HepG2 (cell line): ENCODE results near the gene RERG.

Experiments
- ARID2 ChIP-seq: sonication (generic); formaldehyde crosslinking; IDR thresholded peaks from 2 replicates; pipeline ENCODE4 v1.8.1; 2022; ENCODE audit warnings: mild to moderate bottlenecking, missing genetic modification reagents, borderline replicate concordance
- MBNL3 ChIP-seq: fragments of 250-450 bp; sonication (Bioruptor Pico); conservative IDR thresholded peaks from 2 replicates; pipeline ENCODE4 v1.8.0; 2022; ENCODE audit warnings: mild to moderate bottlenecking, inconsistent platforms
- MEIS2 ChIP-seq: sonication (generic); formaldehyde crosslinking; IDR thresholded peaks from 2 replicates; pipeline ENCODE4 v1.9.0; 2021; ENCODE audit warnings: mild to moderate bottlenecking, missing genetic modification reagents
- MTF1 ChIP-seq: sonication (generic); formaldehyde crosslinking; IDR thresholded peaks from 2 replicates; pipeline ENCODE4 v1.5.0; 2020; ENCODE audit warnings: missing genetic modification reagents
- MYNN ChIP-seq: sonication (generic); formaldehyde crosslinking; IDR thresholded peaks from 2 replicates; pipeline ENCODE4 v1.4.0; 2020; ENCODE audit warnings: mild to moderate bottlenecking, low read depth, missing genetic modification reagents
- POLR2A ChIP-seq, 2 experiments: IDR thresholded peaks; 2 replicates each; pipeline ENCODE4 v1.6.1; 2011; ENCODE audit warnings: low read depth in 2 of 2, low read length in 2 of 2, mild to moderate bottlenecking in 1 of 2, moderate library complexity in 1 of 2; ENCODE audit not compliant: insufficient read depth in 1 of 2
- ZNF407 ChIP-seq: sonication (generic); formaldehyde crosslinking; IDR thresholded peaks from one replicate; pipeline ENCODE4 v1.5.1; 2020; ENCODE audit warnings: mild to moderate bottlenecking, missing genetic modification reagents; ENCODE audit errors: not compliant biosample characterization
- ZNF609 ChIP-seq: sonication (generic); formaldehyde crosslinking; IDR thresholded peaks from 2 replicates; pipeline ENCODE4 v1.4.0; 2020; ENCODE audit warnings: mild to moderate bottlenecking, missing genetic modification reagents, borderline replicate concordance
- ZNF747 ChIP-seq: sonication (generic); formaldehyde crosslinking; IDR thresholded peaks from 2 replicates; pipeline ENCODE4 v1.8.1; 2023; ENCODE audit warnings: missing genetic modification reagents, mild to moderate bottlenecking, borderline replicate concordance
- ZNF766 ChIP-seq: sonication (generic); formaldehyde crosslinking; IDR thresholded peaks from 2 replicates; pipeline ENCODE4 v1.5.0; 2020; ENCODE audit warnings: missing genetic modification reagents, borderline replicate concordance
- TF ChIP-seq, protein P1 (sequence below): sonication (generic); formaldehyde crosslinking; IDR thresholded peaks from 2 replicates; pipeline ENCODE4 v1.5.0; 2020; ENCODE audit warnings: mild to moderate bottlenecking, missing genetic modification reagents, moderate library complexity

DNA sequence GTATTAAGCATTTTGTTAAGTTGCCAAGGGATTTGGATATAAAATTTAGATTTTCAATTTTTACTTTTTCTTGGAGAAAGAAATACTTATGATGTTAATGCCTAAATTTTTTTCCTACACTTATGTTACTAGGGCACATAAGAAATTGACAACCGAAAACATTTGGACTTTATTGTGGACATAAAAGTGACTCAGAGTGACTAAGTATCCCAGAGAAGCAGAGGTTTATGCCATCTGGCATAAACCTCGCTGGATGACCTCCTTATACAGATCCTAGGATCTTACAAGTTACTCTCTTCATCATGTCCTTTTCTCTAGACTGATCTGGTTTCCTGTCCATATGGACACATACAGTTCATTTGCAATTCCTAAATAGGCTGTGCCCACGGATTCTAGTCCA, 89.8 kb downstream of the RERG start:
- TF ChIP-seq ARID2 (CRISPR knock-in tag) (no peak), MEIS2 (CRISPR knock-in tag) (no peak), MYNN (no peak), ZNF747 (CRISPR knock-in tag) (no peak), ZNF766 (no peak), POLR2A (IDR thresholded peaks at IDR 0.05; ENCODE audit: insufficient read depth in 1 of 2, low read depth in 2 of 2, low read length in 2 of 2) (no peak), ZNF407 (CRISPR knock-in tag) (no peak), ZNF609 (no peak), MBNL3 (CRISPR knock-in tag) (no peak), MTF1 (CRISPR knock-in tag) (no peak)
- TF ChIP-seq, protein P1, sequence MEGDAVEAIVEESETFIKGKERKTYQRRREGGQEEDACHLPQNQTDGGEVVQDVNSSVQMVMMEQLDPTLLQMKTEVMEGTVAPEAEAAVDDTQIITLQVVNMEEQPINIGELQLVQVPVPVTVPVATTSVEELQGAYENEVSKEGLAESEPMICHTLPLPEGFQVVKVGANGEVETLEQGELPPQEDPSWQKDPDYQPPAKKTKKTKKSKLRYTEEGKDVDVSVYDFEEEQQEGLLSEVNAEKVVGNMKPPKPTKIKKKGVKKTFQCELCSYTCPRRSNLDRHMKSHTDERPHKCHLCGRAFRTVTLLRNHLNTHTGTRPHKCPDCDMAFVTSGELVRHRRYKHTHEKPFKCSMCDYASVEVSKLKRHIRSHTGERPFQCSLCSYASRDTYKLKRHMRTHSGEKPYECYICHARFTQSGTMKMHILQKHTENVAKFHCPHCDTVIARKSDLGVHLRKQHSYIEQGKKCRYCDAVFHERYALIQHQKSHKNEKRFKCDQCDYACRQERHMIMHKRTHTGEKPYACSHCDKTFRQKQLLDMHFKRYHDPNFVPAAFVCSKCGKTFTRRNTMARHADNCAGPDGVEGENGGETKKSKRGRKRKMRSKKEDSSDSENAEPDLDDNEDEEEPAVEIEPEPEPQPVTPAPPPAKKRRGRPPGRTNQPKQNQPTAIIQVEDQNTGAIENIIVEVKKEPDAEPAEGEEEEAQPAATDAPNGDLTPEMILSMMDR (CRISPR knock-in tag): no peak
